ENCODE measurements around the gene COX4I2. TPM values are rescaled to one million over a fixed set of nuclear protein-coding genes. Genes with fewer than 3 reads are reported as not detected.

Gene COX4I2
- total and polyA plus RNA-seq, 2 of the 4 experiments (the other 2 are of a cell fraction) = not detected

DNA sequence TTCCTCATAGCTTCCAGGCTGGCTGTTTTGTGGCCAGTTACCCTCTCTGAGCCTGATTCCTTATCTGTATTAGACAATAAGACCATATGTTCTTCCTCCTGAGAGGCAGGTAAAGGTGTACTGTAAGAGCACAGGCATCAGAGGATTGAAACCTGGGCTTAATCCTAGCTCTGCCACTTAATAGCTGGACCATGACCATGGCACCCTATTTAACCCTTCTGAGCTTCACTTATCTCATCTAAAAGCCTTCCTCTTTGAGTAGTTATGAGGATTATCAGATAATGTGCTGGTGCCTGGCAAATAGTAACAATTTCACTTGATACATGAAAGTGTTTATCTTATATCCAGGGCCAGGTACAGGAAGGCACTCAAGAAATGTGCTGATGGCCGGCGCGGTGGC, 50.1 kb downstream of the COX4I2 start:
- POLR2A ChIA-PET (ENCODE audit: unreplicated experiment) = interaction anchor here (0.5 kb wide), 1 partner anchor 141 kb away, joined by 3 read pairs; a partner anchor contains a TSS
- H4K5ac ChIP-seq (ENCODE audit: low read depth, low read length) = no peak overlapping the region
- dilution Hi-C loops (cut with HindIII; ENCODE audit: low sequenced_read_pairs, unreplicated experiment) (no loop called here), in situ Hi-C loops (cut with MboI; ENCODE audit: low sequenced_read_pairs) (no loop called here), intact Hi-C loops (cut with micrococcal nuclease) (no loop called here)
- no peak overlapping the region for H3K27ac ChIP-seq (ENCODE audit: insufficient read depth, low read length)
- no peak overlapping the region for H2BK15ac ChIP-seq (ENCODE audit: low read depth, low read length)
- H3K27me3 ChIP-seq (ENCODE audit: control insufficient read depth, insufficient read depth, low read length) = no peaks in the 10 kb centered on the region
- H2BK5ac ChIP-seq (ENCODE audit: low read depth, low read length, poor library complexity, severe bottlenecking) = no peak overlapping the region
- no CpG with 5 or more reads among the region's 3 CpGs for WGBS, 2 experiments (ENCODE audit: extremely low coverage in 2 of 2, insufficient read length in 1 of 2)
- H4K20me1 ChIP-seq (ENCODE audit: insufficient read depth, low read length) = peaks cover 9% of the 10 kb centered on the region; the same call in 1 of the 2 replicates
- CTCF ChIA-PET = no interaction called here
- no peak overlapping the region for H2AFZ ChIP-seq (replicated peaks; ENCODE audit: low read length, poor library complexity)
- H2AK5ac ChIP-seq (ENCODE audit: low read depth, low read length) = 0 out of 2 replicates have a peak overlapping the region, but pooled peaks have one; percentile 2
- no peak overlapping the region for H2BK20ac ChIP-seq (ENCODE audit: low read depth, low read length)
- no peak for TF ChIP-seq RCOR1 (IDR thresholded peaks at IDR 0.05; ENCODE audit: insufficient replicate concordance, low read length)
- TF ChIP-seq ELK1 (IDR thresholded peaks at IDR 0.05; ENCODE audit: borderline replicate concordance, low read depth, low read length) = no peak
- TF ChIP-seq NFE2L2 (IDR thresholded peaks at IDR 0.05; ENCODE audit: low read depth, low read length) = no peak
- TF ChIP-seq MAFK (IDR thresholded peaks at IDR 0.05; ENCODE audit: low read depth, low read length) = no peak
- no peak for TF ChIP-seq BHLHE40 (IDR thresholded peaks at IDR 0.05; ENCODE audit: low read depth, low read length)
- no peak overlapping the region for H3K9ac ChIP-seq (ENCODE audit: low read depth, low read length)
- no peak overlapping the region for H3K14ac ChIP-seq (replicated peaks; ENCODE audit: low read depth, low read length)
- peaks cover 22% of the 10 kb centered on the region for H3K9me1 ChIP-seq (ENCODE audit: insufficient read depth, low read length)
- H3K36me3 ChIP-seq (ENCODE audit: control insufficient read depth, insufficient read depth, low read length) = peaks cover 12% of the 10 kb centered on the region
- no peaks in the 10 kb centered on the region for H3K9me3 ChIP-seq (ENCODE audit: control insufficient read depth, insufficient read depth, low read length)
- H3K4ac ChIP-seq (ENCODE audit: low read depth, low read length) = no peak overlapping the region
- H3K56ac ChIP-seq (ENCODE audit: extremely low read depth, insufficient read depth, low read length) = no peak overlapping the region
- peaks cover 6% of the 10 kb centered on the region for H3K4me1 ChIP-seq (ENCODE audit: control insufficient read depth, insufficient read depth, low read length)
- ATAC-seq (ENCODE audit: low read depth) (no peak), DNase-seq (no peak)
- H4K91ac ChIP-seq (ENCODE audit: insufficient read depth, low read depth, low read length) = no peak overlapping the region
- no TSS peak for BruUV-seq (replicated peaks)
- H3K4me2 ChIP-seq (ENCODE audit: low read depth, low read length) = no peak overlapping the region
- no peak overlapping the region for H2AK9ac ChIP-seq (replicated peaks; ENCODE audit: low read depth, low read length, poor library complexity)
- H3K4me3 ChIP-seq (ENCODE audit: insufficient read depth, low read depth, low read length) = no peak overlapping the region
- peaks cover 48 to 79% of the 10 kb centered on the region in 2 experiments for H3K79me1 ChIP-seq (ENCODE audit: low read depth in 1 of 2, low read length in 2 of 2)
- H3K23ac ChIP-seq (ENCODE audit: low read depth, low read length) = no peak overlapping the region
- H3K18ac ChIP-seq (ENCODE audit: low read depth, low read length) = no peak overlapping the region
- H4K8ac ChIP-seq (ENCODE audit: low read depth in 2 of 2, low read length in 2 of 2) = no peak overlapping the region
- H2BK120ac ChIP-seq (ENCODE audit: low read depth, low read length) = no peak overlapping the region
